ENCODE results near the gene ACO1.

The ACO1 gene

DNA sequence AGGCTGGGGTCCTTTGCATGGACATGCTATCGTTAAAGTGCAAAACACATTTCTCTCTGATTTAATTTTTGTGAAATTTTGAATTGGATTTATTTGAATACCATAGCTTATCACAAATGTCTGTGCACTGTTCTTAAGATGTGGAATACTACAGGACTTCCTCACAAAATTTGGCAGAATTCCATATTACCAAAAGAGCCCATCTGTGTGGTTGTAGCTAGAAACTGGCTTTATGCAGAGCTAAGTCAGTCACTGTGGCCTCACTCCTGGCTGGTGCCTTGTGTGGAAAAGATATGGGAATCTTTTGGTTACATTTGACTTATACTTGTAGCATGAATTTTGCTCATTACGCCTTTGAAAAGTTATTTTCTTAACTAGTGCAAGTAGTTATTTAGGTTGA lies 35.5 kb downstream of the ACO1 start:
- DNase-seq (ENCODE audit: low read depth, low spot score), result no peak

GRCh38 chr9:32422237-32422806 lies 37.9 kb downstream of the ACO1 start:
- no peak for DNase-seq (ENCODE audit: low read depth, low spot score)

DNA sequence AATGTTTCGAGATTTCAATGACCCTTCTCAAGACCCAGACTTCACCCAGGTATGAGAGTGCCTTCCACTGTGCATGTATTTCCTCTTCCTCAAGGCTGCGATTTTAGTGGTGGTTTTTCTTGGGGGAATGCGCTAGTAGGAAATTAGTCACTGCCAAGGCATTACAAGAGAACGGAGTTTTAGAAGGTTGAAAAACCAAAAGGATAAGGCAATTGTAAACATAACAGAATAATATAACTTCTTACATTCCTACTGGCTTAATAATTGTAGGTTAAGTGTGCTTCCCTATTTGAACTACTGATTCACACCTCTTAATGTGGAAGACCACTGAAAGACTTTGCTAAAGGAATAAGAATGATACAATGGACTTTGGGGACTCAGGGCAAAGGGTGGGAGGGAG lies 38.9 kb downstream of the ACO1 start:
- DNase-seq (ENCODE audit: low read depth, low spot score), result no peak

GRCh38 chr9:32424616-32425015 lies 40.2 kb downstream of the ACO1 start:
- no peak for DNase-seq (ENCODE audit: low read depth, low spot score)

- no peak for DNase-seq (ENCODE audit: low read depth, low spot score)
Observed at GRCh38 chr9:32426278-32426939, 42.0 kb downstream of the ACO1 start.

DNA sequence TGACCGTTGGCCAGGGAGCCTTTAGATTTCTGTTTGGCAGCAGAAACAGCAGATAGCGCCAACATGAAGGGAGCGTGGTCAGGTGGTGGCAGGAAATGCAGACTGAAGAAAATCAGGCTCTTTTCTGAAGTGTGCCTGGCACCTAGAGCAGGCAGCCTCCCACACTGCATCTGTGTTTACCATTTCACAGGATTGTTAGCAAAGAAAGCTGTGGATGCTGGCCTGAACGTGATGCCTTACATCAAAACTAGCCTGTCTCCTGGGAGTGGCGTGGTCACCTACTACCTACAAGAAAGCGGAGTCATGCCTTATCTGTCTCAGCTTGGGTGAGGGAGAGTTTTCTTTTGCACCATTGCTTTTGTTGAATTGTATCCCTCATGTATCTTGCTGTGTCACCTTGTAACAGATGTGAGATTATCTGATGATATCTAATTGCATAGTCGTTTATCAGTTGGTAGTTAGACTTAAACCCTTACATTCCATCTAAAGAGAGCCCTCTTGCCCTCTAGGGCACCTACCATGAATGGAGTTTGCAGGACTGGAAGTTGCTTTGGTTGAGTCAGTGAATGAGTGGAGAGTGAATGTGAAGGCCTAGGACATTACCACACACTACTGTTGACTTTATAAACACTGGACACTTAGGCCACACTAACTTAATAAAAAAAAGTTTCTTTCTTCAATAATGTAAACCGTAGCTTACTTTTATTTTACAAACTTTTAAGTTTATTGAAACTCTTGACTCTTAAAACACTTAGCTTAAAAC lies 42.8 kb downstream of the ACO1 start:
- DNase-seq (ENCODE audit: low read depth, low spot score), result no peak

DNA sequence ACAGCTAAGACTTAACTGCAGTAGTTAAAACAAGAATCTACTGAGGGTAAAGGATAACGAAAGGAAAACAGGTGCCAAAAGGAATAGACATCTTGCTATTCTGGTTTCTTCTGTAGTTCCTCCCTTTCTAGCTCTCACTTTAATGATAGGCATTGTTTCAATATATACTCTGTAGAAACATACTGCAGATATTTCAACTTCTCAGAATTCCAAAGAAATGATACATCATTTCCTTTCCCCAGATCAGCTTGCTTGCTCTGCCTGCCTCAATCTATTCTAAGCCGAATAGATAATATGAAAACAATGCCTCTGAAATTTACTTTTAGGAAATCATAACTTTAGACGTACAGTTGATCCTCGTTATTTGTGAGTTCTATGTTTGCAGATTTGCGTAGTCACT lies 46.3 kb downstream of the ACO1 start:
- no peak for DNase-seq (ENCODE audit: low read depth, low spot score)

GRCh38 chr9:32431196-32431595 lies 46.8 kb downstream of the ACO1 start:
- DNase-seq (ENCODE audit: low read depth, low spot score), result no peak

DNA sequence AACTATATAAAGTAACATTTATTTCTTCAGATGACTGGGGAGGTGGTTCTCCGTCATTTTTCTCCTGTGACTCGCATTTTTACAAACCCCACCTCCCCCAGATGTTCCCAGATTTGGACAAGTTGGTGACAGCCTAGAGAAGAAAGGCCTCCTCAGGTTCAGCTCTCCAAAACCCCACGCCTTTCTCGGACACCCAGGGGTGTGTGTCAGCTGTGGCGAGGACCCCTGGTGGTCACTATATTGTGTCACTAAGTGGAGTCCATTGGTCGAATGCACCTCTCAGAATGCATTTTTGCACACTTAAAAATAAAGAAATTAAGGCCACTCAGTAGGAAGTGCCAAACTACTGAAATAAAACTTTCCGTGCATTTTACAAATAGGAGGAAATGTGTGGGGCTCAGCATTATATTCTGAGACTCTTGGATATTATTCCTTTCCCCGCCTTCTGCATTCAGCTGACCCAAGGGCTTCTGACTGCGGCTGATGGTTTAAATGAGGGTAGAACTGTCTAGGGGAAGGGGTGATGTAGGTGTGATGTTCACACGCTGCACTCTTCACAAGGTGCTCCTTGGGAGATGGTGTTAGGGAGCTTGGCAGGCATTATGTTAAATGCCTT lies 47.6 kb downstream of the ACO1 start:
- no peak for DNase-seq (ENCODE audit: low read depth, low spot score)

- DNase-seq (ENCODE audit: low read depth, low spot score), result no peak
Observed at GRCh38 chr9:32434892-32435291, 50.4 kb downstream of the ACO1 start.

DNA sequence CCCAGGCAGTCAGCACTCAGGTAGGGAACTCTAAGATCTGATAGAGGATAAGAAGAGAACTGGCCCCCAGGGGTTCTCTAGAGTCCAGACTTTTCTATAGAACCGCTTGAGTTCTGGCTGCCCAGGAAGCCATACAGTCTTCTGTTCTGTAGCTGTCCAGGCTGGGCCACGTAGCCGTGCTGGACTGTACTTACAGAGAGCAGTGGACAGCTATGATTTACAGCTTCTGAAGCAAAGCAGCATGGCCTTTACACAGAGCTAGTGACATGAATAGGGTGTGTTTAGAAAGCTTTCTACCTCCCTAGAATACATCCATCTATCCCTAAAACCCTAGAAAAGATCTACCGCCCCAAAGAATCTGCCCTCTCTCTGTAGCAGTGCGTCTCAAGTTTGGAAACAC lies 57.2 kb downstream of the ACO1 start:
- DNase-seq (ENCODE audit: low read depth, low spot score), result no peak

GRCh38 chr9:32442433-32442832 lies 58.0 kb downstream of the ACO1 start:
- no peak for DNase-seq (ENCODE audit: low read depth, low spot score)

DNA sequence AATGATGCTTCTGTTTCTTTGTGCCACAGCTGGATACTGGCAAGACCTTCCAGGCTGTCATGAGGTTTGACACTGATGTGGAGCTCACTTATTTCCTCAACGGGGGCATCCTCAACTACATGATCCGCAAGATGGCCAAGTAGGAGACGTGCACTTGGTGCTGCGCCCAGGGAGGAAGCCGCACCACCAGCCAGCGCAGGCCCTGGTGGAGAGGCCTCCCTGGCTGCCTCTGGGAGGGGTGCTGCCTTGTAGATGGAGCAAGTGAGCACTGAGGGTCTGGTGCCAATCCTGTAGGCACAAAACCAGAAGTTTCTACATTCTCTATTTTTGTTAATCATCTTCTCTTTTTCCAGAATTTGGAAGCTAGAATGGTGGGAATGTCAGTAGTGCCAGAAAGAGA lies 65.5 kb downstream of the ACO1 start:
- no peak for DNase-seq (ENCODE audit: low read depth, low spot score)

DNA sequence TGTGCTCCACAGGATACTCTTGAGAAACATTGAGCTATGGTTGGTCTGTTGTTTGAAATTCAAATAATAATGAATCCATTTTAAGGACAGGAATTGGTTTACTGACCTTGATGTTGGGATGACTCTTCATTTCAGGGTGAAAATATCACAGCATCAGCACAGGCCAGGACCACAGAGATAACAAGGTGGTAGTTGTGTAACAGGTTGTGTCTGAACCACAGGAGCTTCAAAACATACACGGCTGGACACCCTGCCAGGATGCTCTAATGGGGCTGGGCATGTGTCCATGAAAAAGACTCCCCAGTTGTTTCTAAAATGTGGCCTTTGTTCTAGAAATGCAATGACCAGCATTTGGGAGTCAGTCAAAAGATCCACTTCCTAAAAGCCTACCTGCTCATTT lies 69.8 kb downstream of the ACO1 start:
- DNase-seq (ENCODE audit: low read depth, low spot score), result no peak

DNA sequence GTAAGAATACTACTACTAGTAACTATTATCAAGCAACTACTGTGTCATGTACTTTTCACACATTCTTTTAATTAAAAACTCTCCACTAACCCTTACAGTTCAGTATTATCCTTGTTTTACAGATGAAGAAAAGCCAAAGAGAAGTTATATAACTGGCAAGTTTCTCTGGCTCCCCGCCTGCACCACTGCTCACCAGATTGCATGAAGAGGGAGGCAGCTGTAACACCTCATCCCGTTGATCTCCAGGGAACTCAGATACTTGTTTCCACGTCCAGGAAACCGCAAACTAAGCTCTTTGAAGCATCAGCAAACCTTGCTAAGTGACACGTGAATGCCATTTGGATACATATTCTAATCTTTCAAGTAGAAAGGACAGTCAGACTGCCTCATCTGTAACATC lies 71.3 kb downstream of the ACO1 start:
- DNase-seq (ENCODE audit: low read depth, low spot score), result no peak

DNA sequence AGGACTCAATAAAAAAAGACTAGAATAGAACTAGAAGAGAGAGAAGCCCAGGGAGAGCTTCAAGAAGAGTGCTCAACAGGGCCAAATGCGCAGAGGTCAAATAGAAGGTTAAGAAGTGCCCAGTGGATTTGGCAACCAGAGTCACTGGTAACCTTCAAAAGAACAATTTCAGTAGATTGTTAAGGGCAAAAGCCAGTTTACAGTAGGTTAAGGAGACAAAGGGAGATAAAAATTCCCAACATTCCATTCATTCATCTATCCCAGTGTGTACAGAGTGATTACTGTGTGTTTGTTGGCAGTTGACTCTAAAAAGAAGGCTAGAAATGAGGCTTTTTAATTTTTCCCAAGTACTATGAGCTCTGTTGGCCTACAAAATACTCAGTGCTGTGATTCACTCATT lies 72.1 kb downstream of the ACO1 start:
- DNase-seq (ENCODE audit: low read depth, low spot score), result no peak

GRCh38 chr9:32463500-32464293 lies 79.3 kb downstream of the ACO1 start:
- DNase-seq (ENCODE audit: low read depth, low spot score), result no peak

- no peak for DNase-seq (ENCODE audit: low read depth, low spot score)
Observed at GRCh38 chr9:32468740-32469139, 84.3 kb downstream of the ACO1 start.

DNA sequence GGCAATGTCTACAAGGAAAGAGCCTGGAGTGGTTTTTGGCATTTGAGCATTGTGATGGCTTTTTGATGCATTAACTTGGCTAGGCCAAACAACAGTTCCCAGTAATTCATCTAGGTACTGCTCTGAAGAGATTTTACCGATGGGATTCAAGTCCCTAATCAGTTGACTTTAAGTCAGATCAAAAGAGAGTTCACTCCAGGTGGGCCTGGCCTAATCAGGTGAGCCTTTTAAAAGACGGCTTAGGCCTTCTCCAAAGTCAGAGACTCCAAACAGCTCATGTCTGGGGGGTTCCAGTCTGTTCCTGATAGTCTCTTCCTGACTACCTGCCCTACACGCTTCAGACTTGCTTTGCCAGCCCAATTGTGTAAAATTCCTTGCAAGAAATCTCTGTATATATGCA lies 87.9 kb downstream of the ACO1 start:
- DNase-seq (ENCODE audit: low read depth, low spot score), result no peak

DNA sequence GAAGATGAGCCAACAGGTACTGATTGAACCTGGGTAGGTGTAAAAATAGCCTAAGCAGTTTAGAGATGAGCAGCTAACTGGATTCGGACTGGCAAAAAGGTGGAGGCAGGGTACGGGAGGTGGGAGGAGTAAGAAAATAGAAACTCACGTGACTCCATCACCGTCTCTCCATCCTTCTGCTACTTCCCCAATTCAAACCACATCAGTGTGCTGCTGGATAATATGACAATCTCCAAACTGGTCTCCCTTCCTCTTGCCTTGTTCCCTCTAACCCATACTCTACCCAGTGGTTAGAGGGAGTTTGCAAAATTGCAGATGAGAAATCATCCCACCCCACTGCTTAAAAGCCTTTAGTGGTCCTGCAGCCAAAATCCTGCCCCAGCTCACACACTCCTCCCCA lies 98.9 kb downstream of the ACO1 start:
- no peak for DNase-seq (ENCODE audit: low read depth, low spot score)

GRCh38 chr9:32486839-32487562 lies 102.6 kb downstream of the ACO1 start:
- no peak for DNase-seq (ENCODE audit: low read depth, low spot score)

Data from iPS DF 19.7 (cell line).